ENCODE results near the gene STXBP5L.

DNA sequence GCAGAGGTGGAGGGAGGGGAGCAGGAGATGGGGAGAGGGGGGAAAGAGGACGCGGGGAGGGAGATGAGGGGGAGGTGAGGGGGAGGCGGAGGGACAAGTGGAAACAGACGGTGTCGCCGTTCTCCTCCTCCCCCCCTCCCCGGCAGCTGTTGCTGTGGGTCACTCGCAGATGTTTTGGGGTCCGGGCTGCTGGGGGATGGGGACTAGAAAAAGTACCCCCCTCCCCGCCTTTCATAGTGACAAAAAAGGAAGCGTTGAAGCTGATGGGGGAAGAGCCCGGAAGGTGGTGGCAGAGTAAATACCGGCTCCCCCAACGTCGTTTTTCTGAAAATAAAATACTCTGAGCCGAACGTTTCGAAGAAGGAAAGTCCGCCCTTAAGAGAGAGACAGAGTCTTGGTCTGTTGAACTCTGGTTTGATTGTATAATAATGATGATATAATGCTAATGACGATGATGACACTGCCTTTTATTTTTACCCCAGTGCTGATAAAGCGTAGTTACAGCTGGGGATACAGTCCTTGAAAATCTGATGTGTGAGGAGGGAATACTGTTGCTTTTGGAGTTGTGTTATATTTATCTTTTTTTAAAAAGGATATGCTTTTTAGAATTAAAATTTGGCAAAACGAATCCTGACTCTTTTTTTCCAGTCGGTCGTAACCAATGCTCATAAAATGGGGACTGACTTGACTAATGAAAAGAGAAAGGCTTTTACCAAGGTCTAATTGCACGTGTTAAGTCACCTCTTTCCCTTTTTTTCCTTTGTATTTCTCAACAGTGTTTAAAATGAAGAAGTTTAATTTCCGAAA is 993 bp downstream of the STXBP5L start:
- TF ChIP-seq, protein P1, sequence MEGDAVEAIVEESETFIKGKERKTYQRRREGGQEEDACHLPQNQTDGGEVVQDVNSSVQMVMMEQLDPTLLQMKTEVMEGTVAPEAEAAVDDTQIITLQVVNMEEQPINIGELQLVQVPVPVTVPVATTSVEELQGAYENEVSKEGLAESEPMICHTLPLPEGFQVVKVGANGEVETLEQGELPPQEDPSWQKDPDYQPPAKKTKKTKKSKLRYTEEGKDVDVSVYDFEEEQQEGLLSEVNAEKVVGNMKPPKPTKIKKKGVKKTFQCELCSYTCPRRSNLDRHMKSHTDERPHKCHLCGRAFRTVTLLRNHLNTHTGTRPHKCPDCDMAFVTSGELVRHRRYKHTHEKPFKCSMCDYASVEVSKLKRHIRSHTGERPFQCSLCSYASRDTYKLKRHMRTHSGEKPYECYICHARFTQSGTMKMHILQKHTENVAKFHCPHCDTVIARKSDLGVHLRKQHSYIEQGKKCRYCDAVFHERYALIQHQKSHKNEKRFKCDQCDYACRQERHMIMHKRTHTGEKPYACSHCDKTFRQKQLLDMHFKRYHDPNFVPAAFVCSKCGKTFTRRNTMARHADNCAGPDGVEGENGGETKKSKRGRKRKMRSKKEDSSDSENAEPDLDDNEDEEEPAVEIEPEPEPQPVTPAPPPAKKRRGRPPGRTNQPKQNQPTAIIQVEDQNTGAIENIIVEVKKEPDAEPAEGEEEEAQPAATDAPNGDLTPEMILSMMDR (IDR thresholded peaks at IDR 0.05; ENCODE audit: low read length): no peak
- no peak for TF ChIP-seq EZH2 (optimal IDR thresholded peaks at IDR 0.05; ENCODE audit: low read depth, low read length)

Measured in MM.1S (cell line).